Breast epithelium (tissue), 3 donors: ENCODE measurements around the gene RERE.

ENCODE experiments used
- POLR2A ChIP-seq: fragments of 450-650 bp; IDR thresholded peaks from one replicate; pipeline ENCODE4 v1.6.1; 2016; ENCODE audit warnings: antibody characterized with exemption, mild to moderate bottlenecking, moderate library complexity
- POLR2AphosphoS5 ChIP-seq, 3 donors: sonication (generic); formaldehyde crosslinking; IDR thresholded peaks; one replicate each; pipeline ENCODE4 v1.6.1; 2017; ENCODE audit warnings: antibody characterized with exemption in 3 of 3
- TF ChIP-seq, protein P1 (sequence below), 3 donors: fragments of 450-650 bp; IDR thresholded peaks; one replicate each; pipeline ENCODE4 v1.5.1; 2016 to 2017; ENCODE audit warnings: antibody characterized with exemption in 3 of 3, mild to moderate bottlenecking in 3 of 3, moderate library complexity in 3 of 3

DNA sequence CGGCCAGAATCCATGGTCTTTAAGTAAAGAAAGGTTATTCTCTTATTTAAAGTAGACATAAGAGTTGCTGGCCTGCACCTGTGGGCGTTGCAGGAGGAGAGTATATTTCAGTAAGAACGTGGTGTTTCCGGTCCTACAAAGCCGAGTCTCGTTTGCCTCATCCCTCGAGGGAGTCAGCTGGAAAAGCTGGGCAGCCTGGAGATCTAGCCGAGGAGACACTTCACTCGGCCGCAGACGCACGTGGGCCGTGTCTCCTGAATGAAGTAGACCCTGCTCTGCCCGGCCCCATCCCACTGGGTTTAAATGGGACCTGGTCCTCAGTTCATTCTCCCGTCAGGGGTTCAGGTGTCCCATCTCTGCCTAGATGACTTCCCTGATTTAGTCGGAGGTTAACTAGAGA lies 484.6 kb downstream of the RERE start:
- TF ChIP-seq, protein P1, sequence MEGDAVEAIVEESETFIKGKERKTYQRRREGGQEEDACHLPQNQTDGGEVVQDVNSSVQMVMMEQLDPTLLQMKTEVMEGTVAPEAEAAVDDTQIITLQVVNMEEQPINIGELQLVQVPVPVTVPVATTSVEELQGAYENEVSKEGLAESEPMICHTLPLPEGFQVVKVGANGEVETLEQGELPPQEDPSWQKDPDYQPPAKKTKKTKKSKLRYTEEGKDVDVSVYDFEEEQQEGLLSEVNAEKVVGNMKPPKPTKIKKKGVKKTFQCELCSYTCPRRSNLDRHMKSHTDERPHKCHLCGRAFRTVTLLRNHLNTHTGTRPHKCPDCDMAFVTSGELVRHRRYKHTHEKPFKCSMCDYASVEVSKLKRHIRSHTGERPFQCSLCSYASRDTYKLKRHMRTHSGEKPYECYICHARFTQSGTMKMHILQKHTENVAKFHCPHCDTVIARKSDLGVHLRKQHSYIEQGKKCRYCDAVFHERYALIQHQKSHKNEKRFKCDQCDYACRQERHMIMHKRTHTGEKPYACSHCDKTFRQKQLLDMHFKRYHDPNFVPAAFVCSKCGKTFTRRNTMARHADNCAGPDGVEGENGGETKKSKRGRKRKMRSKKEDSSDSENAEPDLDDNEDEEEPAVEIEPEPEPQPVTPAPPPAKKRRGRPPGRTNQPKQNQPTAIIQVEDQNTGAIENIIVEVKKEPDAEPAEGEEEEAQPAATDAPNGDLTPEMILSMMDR (IDR thresholded peaks at IDR 0.05): no peak
- no peak for TF ChIP-seq POLR2A
- no peak for TF ChIP-seq POLR2AphosphoS5 (IDR thresholded peaks at IDR 0.05)
